ENCODE results near the gene PHLDA2.

GRCh38 chr11:2898366-2899079 is 30.7 kb downstream of the PHLDA2 start:
- TF ChIP-seq CTCF (IDR thresholded peaks at IDR 0.05) (no peak), POLR2A (IDR thresholded peaks at IDR 0.05) (no peak)
